Peyer's patch (tissue), 4 donors: ENCODE results near the gene KRT3. TPM values are rescaled to one million over a fixed set of nuclear protein-coding genes. Genes with fewer than 3 reads are reported as not detected.

Source experiments
- DNase-seq, 3 donors: peaks; one replicate each; pipeline ENCODE4 v3.0.0-alpha.2; 2017 to 2019
- H3K27ac ChIP-seq, 4 donors: fragments of 200-600 bp; sonication (generic); one replicate each; pipeline ENCODE4 v1.5.1; 2016 to 2019
- H3K27me3 ChIP-seq, 2 donors: fragments of 200-600 bp; sonication (generic); one replicate each; pipeline ENCODE4 v1.5.1; 2019
- H3K36me3 ChIP-seq, 3 donors: fragments of 200-600 bp; sonication (generic); one replicate each; pipeline ENCODE4 v1.5.1; 2016 to 2019
- H3K4me1 ChIP-seq, 4 donors: fragments of 200-600 bp; sonication (generic); one replicate each; pipeline ENCODE4 v1.5.1; 2016 to 2019
- H3K4me3 ChIP-seq, 4 donors: fragments of 200-600 bp; sonication (generic); 1 replicate in 3 of 4; 2 replicates in 1 of 4; pipeline ENCODE4 v1.5.1; 2016 to 2019; ENCODE audit warnings: mild to moderate bottlenecking in 1 of 4
- H3K9me3 ChIP-seq, 4 donors: fragments of 200-600 bp; sonication (generic); one replicate each; pipeline ENCODE4 v1.5.1; 2016 to 2019; ENCODE audit warnings: mild to moderate bottlenecking in 1 of 4
- CTCF ChIP-seq, 6 experiments: fragments of 450-650 bp in 4 of 6; fragments of 200-600 bp in 2 of 6; sonication (generic) in 1 of 6; IDR thresholded peaks; one replicate each; pipeline ENCODE4 v1.5.1; 2017 to 2019; ENCODE audit warnings: antibody characterized with exemption in 6 of 6, mild to moderate bottlenecking in 3 of 6, moderate library complexity in 1 of 6
- POLR2A ChIP-seq, 2 donors: fragments of 450-650 bp; IDR thresholded peaks; one replicate each; pipeline ENCODE4 v1.5.1; 2017; ENCODE audit warnings: antibody characterized with exemption in 2 of 2, mild to moderate bottlenecking in 2 of 2, moderate library complexity in 2 of 2
- total RNA-seq, 4 donors: library from RNA; depleted of rRNA; stranded (reverse); fragments of >200 nt; gene quantifications; one replicate each; pipeline ENCODE4 v1.1.0, GENCODE V29; 2016

Gene KRT3
- total RNA-seq, 4 donors from 2014 or later, result not detected

- H3K36me3 ChIP-seq, result no peaks in the 10 kb centered on the region
- H3K4me3 ChIP-seq, result no peak overlapping the region
- H3K9me3 ChIP-seq, result no peaks in the 10 kb centered on the region
- no peaks in the 10 kb centered on the region for H3K4me1 ChIP-seq
- DNase-seq, result no peak
- no peak overlapping the region for H3K27ac ChIP-seq
- H3K27me3 ChIP-seq, result no peaks in the 10 kb centered on the region
- TF ChIP-seq POLR2A (IDR thresholded peaks at IDR 0.05) (no peak), CTCF (IDR thresholded peaks at IDR 0.05) (no peak)
Observed at GRCh38 chr12:52799505-52800211, 3.7 kb upstream of the KRT3 start.

DNA sequence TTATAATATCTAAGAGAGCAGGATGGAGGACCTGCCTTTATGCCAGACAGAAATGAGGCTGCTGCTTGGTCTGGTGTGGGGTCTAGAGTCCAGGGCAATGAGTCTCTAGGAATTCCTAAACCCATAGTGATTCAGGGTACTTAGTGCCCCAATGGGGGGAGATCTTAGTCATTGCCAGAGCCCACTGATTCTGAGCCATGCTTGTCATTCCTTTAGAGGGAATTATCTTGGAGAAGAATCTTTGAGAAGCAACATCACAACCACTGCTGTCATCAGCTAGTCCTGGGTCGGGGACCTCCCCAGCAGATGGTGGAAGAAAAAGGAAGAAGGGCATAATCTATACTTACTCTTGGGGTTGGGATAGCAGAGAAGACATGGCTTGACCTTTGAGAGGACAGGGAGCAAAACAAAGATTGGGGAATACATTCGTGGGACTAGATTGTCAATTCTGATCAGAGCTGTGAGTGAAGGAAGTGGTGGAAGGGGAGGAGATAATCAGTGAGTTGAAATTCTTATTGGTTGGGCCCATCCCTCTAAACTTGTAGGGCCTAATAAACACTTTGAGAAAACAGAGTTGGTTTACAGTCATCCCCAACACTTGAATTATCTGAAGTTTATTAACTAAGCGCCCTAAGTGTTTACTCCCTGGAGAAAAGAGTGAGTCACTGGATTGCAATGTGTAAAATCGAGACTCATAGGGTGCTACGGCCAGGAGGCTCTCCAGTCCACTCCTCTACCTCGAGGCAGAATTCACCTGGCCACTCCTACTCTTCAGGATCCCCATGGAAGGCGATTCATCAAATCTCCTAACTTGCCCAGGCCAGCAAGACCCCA is 3.0 kb upstream of the KRT3 start:
- DNase-seq, result no peak
- H3K27me3 ChIP-seq, result no peaks in the 10 kb centered on the region
- no peak overlapping the region for H3K4me3 ChIP-seq
- no peaks in the 10 kb centered on the region for H3K36me3 ChIP-seq
- H3K4me1 ChIP-seq, result no peaks in the 10 kb centered on the region
- H3K9me3 ChIP-seq, result no peaks in the 10 kb centered on the region
- TF ChIP-seq POLR2A (IDR thresholded peaks at IDR 0.05) (no peak), CTCF (IDR thresholded peaks at IDR 0.05) (no peak)
- no peak overlapping the region for H3K27ac ChIP-seq

GRCh38 chr12:52798003-52798670 is 2.2 kb upstream of the KRT3 start:
- Histone ChIP-seq H3K27me3 (no peaks in the 10 kb centered on the region), H3K4me3 (no peak overlapping the region), H3K27ac (no peak overlapping the region), H3K36me3 (no peaks in the 10 kb centered on the region), H3K9me3 (no peaks in the 10 kb centered on the region), H3K4me1 (no peaks in the 10 kb centered on the region)
- no peak for TF ChIP-seq CTCF (IDR thresholded peaks at IDR 0.05)
- no peak for DNase-seq

DNA sequence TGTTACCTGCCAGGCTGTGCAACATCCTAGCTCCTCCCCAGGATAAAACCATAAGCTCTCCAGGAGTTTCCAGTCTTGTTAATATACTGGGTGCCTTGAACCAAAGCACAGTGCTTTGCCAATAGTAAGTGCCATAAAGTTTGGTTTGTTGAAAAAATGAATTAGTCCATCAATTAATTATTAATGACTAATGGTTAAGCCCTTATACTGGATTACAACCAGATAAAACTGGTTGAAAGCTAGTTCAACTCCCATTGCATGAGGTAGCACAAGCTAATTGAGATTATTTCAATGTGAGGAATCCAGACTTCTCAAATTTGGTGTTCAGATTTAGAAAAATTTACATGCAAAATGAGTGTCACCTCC is 1.6 kb upstream of the KRT3 start:
- no peaks in the 10 kb centered on the region for H3K36me3 ChIP-seq
- H3K4me1 ChIP-seq, result no peaks in the 10 kb centered on the region
- H3K27me3 ChIP-seq, result no peaks in the 10 kb centered on the region
- no peak overlapping the region for H3K4me3 ChIP-seq
- H3K27ac ChIP-seq, result no peak overlapping the region
- no peak for DNase-seq
- no peaks in the 10 kb centered on the region for H3K9me3 ChIP-seq
- TF ChIP-seq POLR2A (IDR thresholded peaks at IDR 0.05) (no peak), CTCF (IDR thresholded peaks at IDR 0.05) (no peak)

GRCh38 chr12:52796839-52797528 is 1.1 kb upstream of the KRT3 start:
- no peak for DNase-seq
- Histone ChIP-seq H3K27me3 (no peaks in the 10 kb centered on the region), H3K27ac (no peak overlapping the region), H3K9me3 (no peaks in the 10 kb centered on the region), H3K4me3 (no peak overlapping the region), H3K36me3 (no peaks in the 10 kb centered on the region), H3K4me1 (no peaks in the 10 kb centered on the region)
- TF ChIP-seq POLR2A (IDR thresholded peaks at IDR 0.05) (no peak), CTCF (IDR thresholded peaks at IDR 0.05) (no peak)
